Subcutaneous abdominal adipose tissue (tissue), 5 donors: ENCODE data around the gene IPO13.
A peak's percentile ranks its signal among the peaks of the same experiment; 100 is the strongest.

Experiments
- H3K27ac ChIP-seq: one replicate; pipeline ENCODE4 v1.7.0; 2013; ENCODE audit warnings: low read depth, mild to moderate bottlenecking, inconsistent platforms, low read length, moderate library complexity
- H3K27me3 ChIP-seq, 5 donors: one replicate each; pipeline ENCODE4 v1.7.0; 2013; ENCODE audit warnings: low read length in 5 of 5, inconsistent platforms in 1 of 5; ENCODE audit not compliant: control insufficient read depth in 5 of 5, insufficient read depth in 4 of 5
- H3K36me3 ChIP-seq, 5 donors: one replicate each; pipeline ENCODE4 v1.7.0; 2013; ENCODE audit warnings: low read length in 5 of 5; ENCODE audit not compliant: control insufficient read depth in 5 of 5, insufficient read depth in 5 of 5
- H3K4me1 ChIP-seq, 5 donors: one replicate each; pipeline ENCODE4 v1.7.0; 2013; ENCODE audit warnings: low read length in 5 of 5, mild to moderate bottlenecking in 3 of 5, moderate library complexity in 1 of 5; ENCODE audit not compliant: control insufficient read depth in 5 of 5, insufficient read depth in 5 of 5
- H3K4me3 ChIP-seq, 5 donors: one replicate each; pipeline ENCODE4 v1.7.0; 2013; ENCODE audit warnings: low read length in 5 of 5, low read depth in 1 of 5
- H3K9ac ChIP-seq, 5 donors: one replicate each; pipeline ENCODE4 v1.7.0; 2013; ENCODE audit warnings: low read length in 5 of 5, mild to moderate bottlenecking in 4 of 5, moderate library complexity in 3 of 5
- H3K9me3 ChIP-seq, 5 donors: one replicate each; pipeline ENCODE4 v1.7.0; 2013; ENCODE audit warnings: low read length in 5 of 5; ENCODE audit not compliant: control insufficient read depth in 5 of 5
- donor health status: healthy.
- donor health status: healthy.
- donor health status: healthy.
- donor health status: healthy.
- donor health status: healthy.

IPO13 gene

GRCh38 chr1:43930949-43931275, 15.8 kb upstream of the IPO13 start:
- H3K4me1 ChIP-seq: peaks cover 0 to 23% (median 20%) of the 10 kb centered on the region in 5 donors
- no peak overlapping the region for H3K9ac ChIP-seq
- peaks cover 0 to 23% (median 12%) of the 10 kb centered on the region in 5 donors for H3K36me3 ChIP-seq
- no peak overlapping the region for H3K4me3 ChIP-seq
- H3K27me3 ChIP-seq: peaks cover 13 to 34% (median 23%) of the 10 kb centered on the region in 5 donors
- no peaks in the 10 kb centered on the region for H3K9me3 ChIP-seq
- H3K27ac ChIP-seq: no peak overlapping the region

- H3K4me1 ChIP-seq: peaks cover 0 to 30% (median 26%) of the 10 kb centered on the region in 5 donors
- no peak overlapping the region for H3K27ac ChIP-seq
- no peak overlapping the region for H3K9ac ChIP-seq
- peaks cover 0 to 13% (median 8%) of the 10 kb centered on the region in 5 donors for H3K36me3 ChIP-seq
- no peak overlapping the region for H3K4me3 ChIP-seq
- no peaks in the 10 kb centered on the region for H3K9me3 ChIP-seq
- peaks cover 13 to 35% (median 23%) of the 10 kb centered on the region in 5 donors for H3K27me3 ChIP-seq
Observed at GRCh38 chr1:43931711-43932660, 14.8 kb upstream of the IPO13 start.

GRCh38 chr1:43932786-43933385, 13.9 kb upstream of the IPO13 start:
- Histone ChIP-seq H3K27me3 (peaks cover 13 to 35% (median 23%) of the 10 kb centered on the region in 5 donors), H3K4me1 (peaks cover 0 to 30% (median 26%) of the 10 kb centered on the region in 5 donors), H3K27ac (no peak overlapping the region), H3K36me3 (peaks cover 0 to 13% (median 8%) of the 10 kb centered on the region in 5 donors), H3K4me3 (peak overlapping the region in 2 of 5 donors; percentile 29 to 40), H3K9me3 (no peaks in the 10 kb centered on the region), H3K9ac (peak overlapping the region in 2 of 5 donors; percentile 35 to 52)

GRCh38 chr1:43933386-43934100, 13.2 kb upstream of the IPO13 start, which contains the start of gene ARTN:
TSS of gene ARTN (plus strand) at chr1:43933801. CDS start at chr1:43935657, 1,856 bp downstream.
- H3K27ac ChIP-seq: no peak within 1 kb of the TSS
- no peaks in the 10 kb centered on the region for H3K9me3 ChIP-seq
- peaks cover 0 to 30% (median 26%) of the 10 kb centered on the region in 5 donors for H3K4me1 ChIP-seq
- peaks cover 13 to 35% (median 23%) of the 10 kb centered on the region in 5 donors for H3K27me3 ChIP-seq
- peak within 1 kb of the TSS in 3 of 5 donors; percentile 24 to 56 (median 35) for H3K9ac ChIP-seq
- H3K4me3 ChIP-seq: peak within 1 kb of the TSS in 3 of 5 donors; percentile 29 to 40 (median 33)
- H3K36me3 ChIP-seq: peaks cover 0 to 13% (median 8%) of the 10 kb centered on the region in 5 donors

DNA sequence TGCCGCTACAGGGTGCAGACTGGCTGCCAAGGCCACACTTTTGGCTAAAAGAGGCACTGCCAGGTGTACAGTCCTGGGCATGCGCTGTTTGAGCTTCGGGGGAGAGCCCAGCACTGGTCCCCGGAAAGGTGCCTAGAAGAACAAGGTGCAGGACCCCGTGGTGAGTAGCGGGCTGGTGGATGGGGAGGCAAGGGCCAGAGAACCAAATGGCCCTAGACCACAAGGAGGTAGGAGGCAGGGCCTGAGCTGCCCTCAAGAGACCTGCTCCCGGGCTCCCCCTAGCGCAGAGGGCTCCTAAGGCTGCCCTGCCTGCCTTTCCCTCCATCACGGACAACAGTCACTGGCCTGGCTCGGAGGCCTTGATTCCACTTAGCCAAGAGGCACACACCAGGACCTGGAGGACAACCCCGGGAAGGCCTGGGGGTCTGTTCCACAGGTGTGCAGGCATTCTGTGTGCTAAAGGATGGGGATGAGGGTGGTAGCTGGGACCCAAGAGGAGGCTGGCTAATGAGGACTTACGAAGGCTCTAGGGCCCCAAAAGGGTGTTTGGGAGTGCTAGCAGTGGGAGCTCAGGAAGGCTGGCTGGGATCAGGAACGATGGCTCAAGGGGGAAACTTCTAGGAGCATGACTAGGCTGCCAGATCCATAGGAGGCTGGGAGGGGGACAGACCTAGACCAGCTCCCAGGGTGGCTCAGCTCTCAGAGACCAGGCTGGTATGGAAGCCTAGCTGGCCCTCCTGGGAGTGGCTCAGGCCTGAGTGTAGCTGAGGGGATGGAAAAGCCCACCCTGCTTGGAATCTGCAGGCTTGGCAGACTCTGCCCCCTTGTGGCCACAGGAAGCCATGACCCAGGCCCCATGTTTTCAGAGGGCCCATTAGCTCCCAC, 12.4 kb upstream of the IPO13 start:
- peaks cover 13 to 35% (median 23%) of the 10 kb centered on the region in 5 donors for H3K27me3 ChIP-seq
- peaks cover 0 to 30% (median 26%) of the 10 kb centered on the region in 5 donors for H3K4me1 ChIP-seq
- H3K36me3 ChIP-seq: peaks cover 0 to 13% (median 8%) of the 10 kb centered on the region in 5 donors
- H3K9me3 ChIP-seq: no peaks in the 10 kb centered on the region
- H3K27ac ChIP-seq: no peak overlapping the region
- no peak overlapping the region for H3K4me3 ChIP-seq
- H3K9ac ChIP-seq: peak overlapping the region in 1 of 5 donors; percentile 56

GRCh38 chr1:43934986-43935324, 11.8 kb upstream of the IPO13 start:
- Histone ChIP-seq H3K27me3 (peaks cover 13 to 35% (median 23%) of the 10 kb centered on the region in 5 donors), H3K36me3 (peaks cover 0 to 11% (median 6%) of the 10 kb centered on the region in 5 donors), H3K9ac (no peak overlapping the region), H3K27ac (no peak overlapping the region), H3K4me1 (peaks cover 0 to 30% (median 26%) of the 10 kb centered on the region in 5 donors), H3K4me3 (no peak overlapping the region), H3K9me3 (no peaks in the 10 kb centered on the region)

DNA sequence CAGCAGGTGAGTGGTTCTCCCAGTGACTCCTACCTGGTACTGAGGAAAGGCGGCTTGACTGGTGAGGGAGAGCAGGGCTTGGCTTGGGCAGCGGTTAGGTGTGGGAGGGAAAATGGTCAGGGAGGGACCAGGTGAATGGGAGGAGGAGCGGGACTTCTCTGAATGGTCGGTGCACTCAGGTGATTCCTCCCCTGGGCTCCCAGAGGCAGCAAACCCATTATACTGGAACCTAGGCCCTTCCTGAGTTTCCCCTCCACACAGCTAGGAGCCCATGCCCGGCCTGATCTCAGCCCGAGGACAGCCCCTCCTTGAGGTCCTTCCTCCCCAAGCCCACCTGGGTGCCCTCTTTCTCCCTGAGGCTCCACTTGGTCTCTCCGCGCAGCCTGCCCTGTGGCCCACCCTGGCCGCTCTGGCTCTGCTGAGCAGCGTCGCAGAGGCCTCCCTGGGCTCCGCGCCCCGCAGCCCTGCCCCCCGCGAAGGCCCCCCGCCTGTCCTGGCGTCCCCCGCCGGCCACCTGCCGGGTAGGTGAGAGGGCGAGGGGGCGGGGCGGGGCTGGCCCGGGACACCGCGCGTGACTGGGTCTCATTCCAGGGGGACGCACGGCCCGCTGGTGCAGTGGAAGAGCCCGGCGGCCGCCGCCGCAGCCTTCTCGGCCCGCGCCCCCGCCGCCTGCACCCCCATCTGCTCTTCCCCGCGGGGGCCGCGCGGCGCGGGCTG, 10.9 kb upstream of the IPO13 start:
- peak overlapping the region in 4 of 5 donors; percentile 36 to 65 (median 54) for H3K4me3 ChIP-seq
- H3K4me1 ChIP-seq: peaks cover 0 to 30% (median 26%) of the 10 kb centered on the region in 5 donors
- H3K27me3 ChIP-seq: peaks cover 13 to 35% (median 23%) of the 10 kb centered on the region in 5 donors
- H3K27ac ChIP-seq: no peak overlapping the region
- peak overlapping the region in 1 of 5 donors; percentile 8 for H3K9ac ChIP-seq
- peaks cover 0 to 3% (median 0%) of the 10 kb centered on the region in 5 donors for H3K36me3 ChIP-seq
- H3K9me3 ChIP-seq: no peaks in the 10 kb centered on the region

GRCh38 chr1:43936431-43937151, 10.2 kb upstream of the IPO13 start:
- Histone ChIP-seq H3K27ac (no peak overlapping the region), H3K9ac (peak overlapping the region in 2 of 5 donors; percentile 31 to 32), H3K27me3 (peaks cover 13 to 35% (median 23%) of the 10 kb centered on the region in 5 donors)

More at GRCh38 chr1:43936431-43937151, 10.2 kb upstream of the IPO13 start:
- peaks cover 0 to 30% (median 26%) of the 10 kb centered on the region in 5 donors for H3K4me1 ChIP-seq
- no peaks in the 10 kb centered on the region for H3K9me3 ChIP-seq
- no peaks in the 10 kb centered on the region for H3K36me3 ChIP-seq
- H3K4me3 ChIP-seq: peak overlapping the region; percentile 2 to 65 (median 50)
